Muscle layer of duodenum (tissue), 2 donors: ENCODE results near the gene AURKB.
"Not testable (repeated sequence)": the region's sequence is repeated elsewhere in the genome, so short reads cannot be mapped to it uniquely, and the experiment has no call there.

Source experiments
- H3K27ac ChIP-seq: one replicate; pipeline ENCODE4 v1.7.0; 2013; ENCODE audit warnings: mild to moderate bottlenecking, low read length
- H3K27me3 ChIP-seq: one replicate; pipeline ENCODE4 v1.7.0; 2013; ENCODE audit warnings: low read depth, mild to moderate bottlenecking, control low read depth, low read length
- H3K36me3 ChIP-seq, 2 donors: one replicate each; pipeline ENCODE4 v1.7.0; 2013; ENCODE audit warnings: low read length in 2 of 2, control low read depth in 1 of 2, mild to moderate bottlenecking in 1 of 2; ENCODE audit not compliant: insufficient read depth in 2 of 2, control insufficient read depth in 1 of 2
- H3K4me1 ChIP-seq, 2 donors: one replicate each; pipeline ENCODE4 v1.7.0; 2013; ENCODE audit warnings: low read length in 2 of 2, mild to moderate bottlenecking in 2 of 2, control low read depth in 1 of 2, moderate library complexity in 1 of 2; ENCODE audit not compliant: insufficient read depth in 2 of 2, control insufficient read depth in 1 of 2
- H3K4me3 ChIP-seq, 2 donors: one replicate each; pipeline ENCODE4 v1.7.0; 2013; ENCODE audit warnings: low read length in 2 of 2, low read depth in 1 of 2, mild to moderate bottlenecking in 1 of 2
- H3K9me3 ChIP-seq, 2 donors: one replicate each; pipeline ENCODE4 v1.7.0; 2013; ENCODE audit warnings: low read length in 2 of 2, control low read depth in 1 of 2, mild to moderate bottlenecking in 1 of 2; ENCODE audit not compliant: control insufficient read depth in 1 of 2
- donor health status: healthy.

Gene AURKB

GRCh38 chr17:8209907-8210760 is at the start of gene AURKB:
AURKB (minus strand) TSS chr17:8210575; CDS start chr17:8210224, 351 bp downstream.
- Histone ChIP-seq H3K4me1 (peaks cover 0 to 9% of the 10 kb centered on the region in 2 donors), H3K4me3 (peak within 1 kb of the TSS; percentile 70 to 76), H3K36me3 (no peaks in the 10 kb centered on the region), H3K27me3 (no peaks in the 10 kb centered on the region), H3K9me3 (no peaks in the 10 kb centered on the region), H3K27ac (peak within 1 kb of the TSS; percentile 69)

GRCh38 chr17:8257801-8258200 is 47.4 kb upstream of the AURKB start:
- H3K9me3 ChIP-seq: no peaks in the 10 kb centered on the region
- no peaks in the 10 kb centered on the region for H3K27me3 ChIP-seq
- no peaks in the 10 kb centered on the region for H3K4me1 ChIP-seq
- H3K4me3 ChIP-seq: no peak overlapping the region
- peaks cover 28 to 70% of the 10 kb centered on the region in 2 donors for H3K36me3 ChIP-seq
- no peak overlapping the region for H3K27ac ChIP-seq

GRCh38 chr17:8256691-8257090 is 46.3 kb upstream of the AURKB start:
- Histone ChIP-seq H3K4me3 (no peak overlapping the region), H3K9me3 (no peaks in the 10 kb centered on the region), H3K4me1 (no peaks in the 10 kb centered on the region), H3K27me3 (no peaks in the 10 kb centered on the region), H3K27ac (no peak overlapping the region), H3K36me3 (peaks cover 26 to 66% of the 10 kb centered on the region in 2 donors)

- H3K4me3 ChIP-seq: no peak overlapping the region
- peaks cover 26 to 62% of the 10 kb centered on the region in 2 donors for H3K36me3 ChIP-seq
- no peaks in the 10 kb centered on the region for H3K9me3 ChIP-seq
- H3K4me1 ChIP-seq: no peaks in the 10 kb centered on the region
- H3K27me3 ChIP-seq: no peaks in the 10 kb centered on the region
- no peak overlapping the region for H3K27ac ChIP-seq
Measured at GRCh38 chr17:8256291-8256690, 45.9 kb upstream of the AURKB start.

- Histone ChIP-seq H3K36me3 (peaks cover 26 to 55% of the 10 kb centered on the region in 2 donors), H3K9me3 (no peaks in the 10 kb centered on the region), H3K27me3 (no peaks in the 10 kb centered on the region), H3K4me3 (no peak overlapping the region), H3K4me1 (no peaks in the 10 kb centered on the region), H3K27ac (no peak overlapping the region)
Measured at GRCh38 chr17:8255499-8255898, 45.1 kb upstream of the AURKB start.

- peaks cover 0 to 2% of the 10 kb centered on the region in 2 donors for H3K4me1 ChIP-seq
- H3K9me3 ChIP-seq: no peaks in the 10 kb centered on the region
- H3K36me3 ChIP-seq: peaks cover 26 to 49% of the 10 kb centered on the region in 2 donors
- H3K27ac ChIP-seq: no peak overlapping the region
- H3K27me3 ChIP-seq: no peaks in the 10 kb centered on the region
- H3K4me3 ChIP-seq: no peak overlapping the region
Measured at GRCh38 chr17:8254881-8255280, 44.5 kb upstream of the AURKB start.

GRCh38 chr17:8253801-8254200 is 43.4 kb upstream of the AURKB start:
- Histone ChIP-seq H3K4me1 (peaks cover 0 to 9% of the 10 kb centered on the region in 2 donors), H3K36me3 (peaks cover 26 to 47% of the 10 kb centered on the region in 2 donors)

GRCh38 chr17:8251411-8251810 is 41.0 kb upstream of the AURKB start:
- H3K27ac ChIP-seq, H3K27me3 ChIP-seq, H3K4me3 ChIP-seq, H3K9me3 ChIP-seq: not testable (repeated sequence)
- Histone ChIP-seq H3K36me3 (peaks cover 19 to 26% of the 10 kb centered on the region in 2 donors), H3K4me1 (peaks cover 0 to 12% of the 10 kb centered on the region in 2 donors)

More at GRCh38 chr17:8253801-8254200, 43.4 kb upstream of the AURKB start:
- no peak overlapping the region for H3K4me3 ChIP-seq
- no peaks in the 10 kb centered on the region for H3K9me3 ChIP-seq
- H3K27me3 ChIP-seq: no peaks in the 10 kb centered on the region
- H3K27ac ChIP-seq: no peak overlapping the region

- Histone ChIP-seq H3K27ac (peak overlapping the region; percentile 90), H3K4me1 (peaks cover 0 to 12% of the 10 kb centered on the region in 2 donors), H3K4me3 (peak overlapping the region; percentile 91 to 94), H3K36me3 (peaks cover 5 to 11% of the 10 kb centered on the region in 2 donors), H3K27me3 (no peaks in the 10 kb centered on the region), H3K9me3 (no peaks in the 10 kb centered on the region)
Measured at GRCh38 chr17:8249621-8250500, 39.5 kb upstream of the AURKB start.

- Histone ChIP-seq H3K9me3 (no peaks in the 10 kb centered on the region), H3K27me3 (no peaks in the 10 kb centered on the region), H3K4me1 (peaks cover 0 to 12% of the 10 kb centered on the region in 2 donors), H3K36me3 (peaks cover 1 to 3% of the 10 kb centered on the region in 2 donors), H3K4me3 (peak within 1 kb of the TSS; percentile 91 to 94), H3K27ac (peak within 1 kb of the TSS; percentile 100)
Measured at GRCh38 chr17:8248751-8249607, 38.6 kb upstream of the AURKB start, which contains the start of gene PFAS. PFAS (plus strand) TSS chr17:8249289; CDS start chr17:8253938, 4,649 bp downstream.
